Cardiac muscle cell (in vitro differentiated cells and primary cell): ENCODE results near the gene TJP3. TPM values are rescaled to one million over a fixed set of nuclear protein-coding genes. Genes with fewer than 3 reads are reported as not detected.
A peak's percentile ranks its signal among the peaks of the same experiment; 100 is the strongest.

Experiments
- DNase-seq, 2 donors: peaks; one replicate each; pipeline versions ENCODE4 v3.0.0 to v3.0.0-alpha.2; 2010 to 2017; ENCODE audit warnings: low read depth in 1 of 2, low spot score in 1 of 2
- H3K27ac ChIP-seq: fragments of 200-600 bp; sonication (generic); 2 replicates; pipeline ENCODE4 v1.5.1; 2016
- H3K27me3 ChIP-seq: fragments of 200-600 bp; sonication (generic); 2 replicates; pipeline ENCODE4 v1.6.0; 2016; ENCODE audit warnings: control low read depth
- H3K36me3 ChIP-seq: fragments of 200-600 bp; sonication (generic); 2 replicates; pipeline ENCODE4 v1.5.1; 2016; ENCODE audit warnings: control low read depth
- H3K4me1 ChIP-seq: fragments of 200-600 bp; sonication (generic); 2 replicates; pipeline ENCODE4 v1.8.1; 2017; ENCODE audit warnings: low read depth, mild to moderate bottlenecking, mixed run types
- H3K4me3 ChIP-seq: fragments of 200-600 bp; sonication (generic); 2 replicates; pipeline ENCODE4 v1.5.1; 2016; ENCODE audit warnings: mild to moderate bottlenecking
- H3K9me3 ChIP-seq: fragments of 200-600 bp; sonication (generic); 2 replicates; pipeline ENCODE4 v1.5.1; 2017; ENCODE audit warnings: low read depth, mild to moderate bottlenecking, control low read depth
- CTCF ChIP-seq: IDR thresholded peaks from 2 replicates; pipeline ENCODE4 v1.5.1; 2012; ENCODE audit warnings: low read depth, mild to moderate bottlenecking, low read length
- polyA plus RNA-seq: library from polyadenylated mRNA; unstranded; fragments of >200 nt; fragmentation: Nextera tagmentation; extraction: Ambion mirVana; gene quantifications from 2 replicates; pipeline ENCODE4 v1.2.1, GENCODE V29; 2016
- total RNA-seq: library from RNA; depleted of rRNA; stranded (reverse); fragments of >200 nt; gene quantifications from 2 replicates; pipeline ENCODE4 v1.2.3, GENCODE V29; 2016

The TJP3 gene
- total and polyA plus RNA-seq, 2 experiments from 2014 or later, result 5.0 to 5.2 TPM

- no peak for TF ChIP-seq CTCF
- Histone ChIP-seq H3K27ac (no peak overlapping the region), H3K36me3 (no peaks in the 10 kb centered on the region), H3K4me1 (no peaks in the 10 kb centered on the region), H3K27me3 (no peaks in the 10 kb centered on the region), H3K4me3 (no peak overlapping the region), H3K9me3 (no peaks in the 10 kb centered on the region)
- DNase-seq, result no peak
These were observed 25.9 kb upstream of the TJP3 start for GRCh38 chr19:3682286-3682685.

GRCh38 chr19:3682741-3683404 lies 25.3 kb upstream of the TJP3 start:
- H3K9me3 ChIP-seq, result no peaks in the 10 kb centered on the region
- no peak overlapping the region for H3K27ac ChIP-seq
- DNase-seq, result peak in 1 of 2 donors; percentile 84
- no peaks in the 10 kb centered on the region for H3K36me3 ChIP-seq
- H3K4me1 ChIP-seq, result no peaks in the 10 kb centered on the region
- TF ChIP-seq CTCF, result no peak
- H3K27me3 ChIP-seq, result no peaks in the 10 kb centered on the region
- H3K4me3 ChIP-seq, result no peak overlapping the region

GRCh38 chr19:3683405-3684053 lies 24.7 kb upstream of the TJP3 start:
- peak in 1 of 2 donors; percentile 76 for DNase-seq
- no peaks in the 10 kb centered on the region for H3K9me3 ChIP-seq
- no peak overlapping the region for H3K4me3 ChIP-seq
- no peak for TF ChIP-seq CTCF
- no peaks in the 10 kb centered on the region for H3K36me3 ChIP-seq
- no peak overlapping the region for H3K27ac ChIP-seq
- H3K27me3 ChIP-seq, result no peaks in the 10 kb centered on the region
- peaks cover 5% of the 10 kb centered on the region for H3K4me1 ChIP-seq

- Histone ChIP-seq H3K4me3 (no peak overlapping the region), H3K9me3 (no peaks in the 10 kb centered on the region), H3K36me3 (no peaks in the 10 kb centered on the region), H3K4me1 (peaks cover 5% of the 10 kb centered on the region), H3K27me3 (no peaks in the 10 kb centered on the region), H3K27ac (no peak overlapping the region)
- DNase-seq, result peak in 1 of 2 donors; percentile 61
- TF ChIP-seq CTCF, result no peak
These were observed 23.9 kb upstream of the TJP3 start for GRCh38 chr19:3684054-3684816.

GRCh38 chr19:3684817-3685410 lies 23.3 kb upstream of the TJP3 start:
- Histone ChIP-seq H3K27ac (no peak overlapping the region), H3K36me3 (no peaks in the 10 kb centered on the region), H3K27me3 (no peaks in the 10 kb centered on the region), H3K4me1 (peaks cover 5% of the 10 kb centered on the region), H3K4me3 (no peak overlapping the region), H3K9me3 (no peaks in the 10 kb centered on the region)
- no peak for DNase-seq
- TF ChIP-seq CTCF, result no peak
